Measurements from ENCODE around the gene PUM1. TPM values are rescaled to one million over a fixed set of nuclear protein-coding genes. Genes with fewer than 3 reads are reported as not detected.

The PUM1 gene
- total RNA-seq, 1 donor from 2014 or later: 88.6 TPM

- Histone ChIP-seq H3K4me3 (no peak overlapping the region), H3K4me1 (peaks cover 62% of the 10 kb centered on the region), H3K36me3 (no peaks in the 10 kb centered on the region), H3K27ac (no peak overlapping the region), H3K9me3 (no peaks in the 10 kb centered on the region), H3K27me3 (no peaks in the 10 kb centered on the region)
- no peak for TF ChIP-seq POLR2AphosphoS5 (IDR thresholded peaks at IDR 0.05; ENCODE audit: insufficient read depth in 1 of 2, low read depth in 1 of 2)
- TF ChIP-seq CTCF (IDR thresholded peaks at IDR 0.05): no peak
- TF ChIP-seq POLR2A (IDR thresholded peaks at IDR 0.05): no peak
- intact Hi-C loops (cut with DNase I): no loop called here
- DNase-seq (ENCODE audit: extremely low spot score in 2 of 2): no peak
Observed at GRCh38 chr1:30904962-30905335, 160.6 kb downstream of the PUM1 start.

- Histone ChIP-seq H3K27ac (no peak overlapping the region), H3K4me1 (peaks cover 56% of the 10 kb centered on the region), H3K36me3 (no peaks in the 10 kb centered on the region), H3K9me3 (no peaks in the 10 kb centered on the region), H3K27me3 (no peaks in the 10 kb centered on the region), H3K4me3 (no peak overlapping the region)
- DNase-seq (ENCODE audit: extremely low spot score in 2 of 2): no peak
- TF ChIP-seq CTCF (IDR thresholded peaks at IDR 0.05) (no peak), POLR2AphosphoS5 (IDR thresholded peaks at IDR 0.05; ENCODE audit: insufficient read depth in 1 of 2, low read depth in 1 of 2) (no peak), POLR2A (IDR thresholded peaks at IDR 0.05) (no peak)
- intact Hi-C loops (cut with DNase I): no loop called here
Observed at GRCh38 chr1:30904191-30904961, 161.1 kb downstream of the PUM1 start.

GRCh38 chr1:30903343-30904034 lies 162.0 kb downstream of the PUM1 start:
- peak overlapping the region; percentile 13 for H3K27ac ChIP-seq
- DNase-seq (ENCODE audit: extremely low spot score in 2 of 2): no peak
- peaks cover 50% of the 10 kb centered on the region for H3K4me1 ChIP-seq
- no peaks in the 10 kb centered on the region for H3K36me3 ChIP-seq
- H3K4me3 ChIP-seq: no peak overlapping the region
- no peak for TF ChIP-seq POLR2AphosphoS5 (IDR thresholded peaks at IDR 0.05; ENCODE audit: insufficient read depth in 1 of 2, low read depth in 1 of 2)
- TF ChIP-seq POLR2A (IDR thresholded peaks at IDR 0.05): no peak
- TF ChIP-seq CTCF (IDR thresholded peaks at IDR 0.05): no peak
- H3K27me3 ChIP-seq: no peaks in the 10 kb centered on the region
- no peaks in the 10 kb centered on the region for H3K9me3 ChIP-seq
- intact Hi-C loops (cut with DNase I): no loop called here

GRCh38 chr1:30902593-30903290 lies 162.8 kb downstream of the PUM1 start:
- H3K4me3 ChIP-seq: no peak overlapping the region
- no peaks in the 10 kb centered on the region for H3K9me3 ChIP-seq
- intact Hi-C loops (cut with DNase I): no loop called here
- no peaks in the 10 kb centered on the region for H3K27me3 ChIP-seq
- DNase-seq (ENCODE audit: extremely low spot score in 2 of 2): no peak
- H3K4me1 ChIP-seq: peaks cover 46% of the 10 kb centered on the region
- H3K36me3 ChIP-seq: no peaks in the 10 kb centered on the region
- peak overlapping the region; percentile 57 for H3K27ac ChIP-seq
- TF ChIP-seq CTCF (IDR thresholded peaks at IDR 0.05): no peak
- TF ChIP-seq POLR2AphosphoS5 (IDR thresholded peaks at IDR 0.05; ENCODE audit: insufficient read depth in 1 of 2, low read depth in 1 of 2): no peak
- TF ChIP-seq POLR2A (IDR thresholded peaks at IDR 0.05): no peak

Data from vagina (tissue), 2 donors.